LHCN-M2 (cell line): Measurements from ENCODE around the gene MTMR10. TPM values are rescaled to one million over a fixed set of nuclear protein-coding genes. Genes with fewer than 3 reads are reported as not detected.

ENCODE experiments used
- DNase-seq: peaks from one replicate; pipeline ENCODE4 v3.0.0-alpha.2; 2012; ENCODE audit warnings: low read depth
- total RNA-seq: library from RNA; depleted of rRNA; stranded (reverse); fragments of >200 nt; gene quantifications from 2 replicates; pipeline ENCODE4 v1.2.3, GENCODE V29; 2014; rRNA removed

The MTMR10 gene
- total RNA-seq, 1 experiment from 2014 or later: 8.8 TPM

DNA sequence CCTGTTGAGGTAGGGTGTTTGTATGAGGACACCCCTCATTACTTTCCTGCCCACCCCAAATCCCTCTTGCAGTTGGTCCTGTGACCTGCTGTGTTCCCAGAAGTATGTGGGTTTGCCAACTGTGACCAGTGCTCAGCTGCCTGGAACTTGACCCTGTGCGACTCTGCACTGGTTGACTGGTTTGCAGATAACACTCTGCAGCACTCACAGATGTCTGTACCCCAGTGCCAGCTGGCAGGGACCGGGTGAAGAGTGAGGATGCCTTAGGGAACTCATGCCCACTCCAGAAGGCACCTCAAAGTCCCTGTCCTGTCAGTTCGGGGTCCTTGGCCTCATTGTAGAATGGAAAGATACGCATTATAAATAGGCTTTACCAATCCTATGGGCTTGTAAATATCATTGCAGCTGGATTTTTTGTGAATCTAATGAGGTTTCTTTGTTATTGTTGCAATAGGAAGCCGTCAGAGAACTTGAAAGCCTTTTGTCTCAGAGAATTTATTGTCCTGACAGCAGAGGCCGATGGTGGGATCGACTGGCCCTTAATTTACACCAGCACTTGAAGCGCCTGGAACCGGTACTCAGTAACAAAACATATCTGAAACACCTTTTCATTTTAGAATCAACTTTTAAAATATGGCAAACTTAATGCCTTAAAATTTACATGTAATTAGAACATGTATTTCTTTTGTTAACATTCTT, 69.5 kb downstream of the MTMR10 start:
- DNase-seq: peak; percentile 78

GRCh38 chr15:30921106-30921505, 70.3 kb downstream of the MTMR10 start:
- DNase-seq: no peak

DNA sequence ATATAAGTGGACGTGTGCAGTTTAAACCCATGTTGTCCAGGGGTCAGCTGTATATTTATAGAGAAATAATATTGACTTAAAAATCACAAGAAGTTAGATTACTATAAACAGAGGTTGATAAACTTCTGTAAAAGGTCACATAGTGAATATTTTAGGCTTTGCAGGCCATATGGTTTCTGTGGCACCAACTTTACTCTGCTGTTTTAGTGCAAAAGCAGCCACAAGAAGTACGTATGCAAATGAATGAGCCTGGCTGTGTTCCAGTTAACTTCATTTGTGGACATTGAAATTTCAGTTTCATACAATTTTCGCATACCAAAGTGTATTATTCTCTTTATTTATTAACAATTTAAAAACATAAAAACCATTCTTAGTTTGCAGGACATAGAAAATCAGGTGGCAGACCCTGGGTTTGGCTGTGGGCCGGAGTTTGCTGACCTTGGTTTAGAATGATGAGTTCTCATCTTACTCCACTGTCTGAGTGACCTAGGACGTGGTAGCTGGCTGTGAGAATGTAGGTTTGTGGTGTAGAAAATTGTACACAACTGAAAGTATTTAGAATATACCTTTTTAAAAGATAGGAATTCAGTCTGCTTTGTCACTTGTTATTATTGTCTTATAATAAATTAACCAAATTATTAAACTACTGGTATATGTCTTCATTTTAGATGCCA, 71.4 kb downstream of the MTMR10 start:
- DNase-seq: no peak

DNA sequence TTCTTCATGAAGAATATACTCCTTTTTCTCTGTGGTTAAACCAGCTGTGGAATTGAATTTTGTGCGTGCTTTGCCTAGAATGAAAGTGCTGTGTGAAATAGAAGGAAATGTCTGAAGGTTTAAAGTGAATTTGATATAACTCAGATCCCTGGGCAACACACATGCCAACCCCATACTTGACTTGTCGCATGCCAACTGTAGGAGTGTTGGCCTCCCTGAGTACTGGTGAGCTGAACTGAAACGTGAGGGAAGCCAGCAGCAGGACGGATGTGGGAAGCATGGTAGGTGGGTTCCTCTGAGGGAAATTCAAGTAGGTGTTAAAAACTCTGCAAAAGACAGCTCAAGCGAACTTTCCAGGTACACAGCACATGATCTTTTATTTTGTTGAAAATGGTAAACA, 73.1 kb downstream of the MTMR10 start:
- no peak for DNase-seq

GRCh38 chr15:30917675-30918074, 73.8 kb downstream of the MTMR10 start:
- no peak for DNase-seq

DNA sequence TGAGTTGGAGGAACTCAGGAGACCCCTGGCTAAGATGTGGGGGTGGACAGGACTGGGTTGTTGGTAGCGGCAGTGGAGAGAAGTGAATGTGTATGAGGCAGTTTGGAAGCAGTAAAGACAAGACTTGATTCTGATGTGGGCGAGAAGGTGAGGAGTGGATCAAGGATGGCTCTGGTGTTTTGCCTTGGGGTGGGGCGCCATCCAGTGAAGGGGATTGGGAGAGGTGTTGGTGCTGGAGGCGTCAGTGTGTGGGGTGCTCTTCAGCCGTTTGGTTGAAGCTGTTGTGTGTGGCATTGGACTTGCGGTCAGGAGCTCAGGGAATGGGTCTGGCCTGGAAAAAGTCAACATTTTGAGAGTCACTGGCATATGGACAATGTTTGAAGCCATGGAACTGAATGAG, 74.4 kb downstream of the MTMR10 start:
- DNase-seq: no peak

- no peak for DNase-seq
These were observed 77.7 kb downstream of the MTMR10 start for GRCh38 chr15:30913761-30914160.

DNA sequence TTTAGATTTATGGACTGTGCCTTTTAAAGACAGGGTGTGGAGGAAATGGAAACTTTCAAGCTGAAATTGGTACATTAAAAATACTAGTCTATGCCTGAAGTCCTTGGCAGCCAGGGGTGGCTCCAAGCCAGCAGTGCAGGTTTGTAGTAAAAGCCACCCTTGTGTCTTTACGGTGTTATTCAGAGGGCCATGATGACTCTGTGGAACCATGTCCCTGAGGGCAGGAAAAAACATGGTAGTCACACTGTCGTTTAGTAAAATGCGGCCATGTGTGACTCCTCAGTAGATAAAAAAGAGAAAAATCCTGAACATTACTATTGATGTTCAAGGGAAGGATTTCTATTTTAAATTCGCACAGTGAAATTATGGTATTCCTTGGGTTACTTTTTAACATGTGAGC, 85.1 kb downstream of the MTMR10 start:
- no peak for DNase-seq

DNA sequence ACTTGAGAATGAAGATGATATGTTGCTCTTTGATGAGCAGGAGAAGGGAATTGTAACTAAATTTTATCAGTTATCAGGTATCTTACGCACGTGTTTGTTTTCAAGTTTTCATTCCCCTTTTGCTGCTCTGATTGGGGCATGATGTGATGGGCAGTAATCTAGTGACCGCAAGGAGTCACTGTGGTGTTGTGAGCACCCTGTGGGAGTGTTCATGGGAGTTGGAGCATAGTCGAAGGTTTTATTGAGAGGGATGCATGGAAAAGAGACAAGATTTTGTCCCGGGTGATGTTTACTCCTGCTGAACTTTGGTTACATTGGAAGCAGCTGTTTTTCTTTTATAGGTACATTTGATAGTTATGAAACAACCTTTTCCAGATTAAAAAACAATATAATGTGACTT, 85.6 kb downstream of the MTMR10 start:
- DNase-seq: peak; percentile 11

DNA sequence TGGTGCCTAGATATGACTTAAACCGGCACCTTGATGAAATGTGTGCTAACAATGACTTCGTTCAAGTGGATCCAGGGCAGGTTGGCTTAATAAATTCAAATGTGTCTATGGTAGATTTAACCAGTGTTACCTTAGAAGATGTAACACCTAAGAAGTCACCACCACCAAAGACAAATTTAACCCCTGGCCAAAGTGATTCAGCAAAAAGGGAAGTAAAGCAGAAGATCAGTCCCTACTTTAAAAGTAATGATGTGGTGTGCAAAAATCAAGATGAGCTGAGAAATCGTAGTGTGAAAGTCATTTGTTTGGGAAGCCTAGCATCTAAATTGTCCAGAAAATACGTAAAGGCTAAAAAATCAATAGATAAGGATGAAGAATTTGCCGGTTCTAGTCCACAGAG, 86.6 kb downstream of the MTMR10 start:
- DNase-seq: no peak

DNA sequence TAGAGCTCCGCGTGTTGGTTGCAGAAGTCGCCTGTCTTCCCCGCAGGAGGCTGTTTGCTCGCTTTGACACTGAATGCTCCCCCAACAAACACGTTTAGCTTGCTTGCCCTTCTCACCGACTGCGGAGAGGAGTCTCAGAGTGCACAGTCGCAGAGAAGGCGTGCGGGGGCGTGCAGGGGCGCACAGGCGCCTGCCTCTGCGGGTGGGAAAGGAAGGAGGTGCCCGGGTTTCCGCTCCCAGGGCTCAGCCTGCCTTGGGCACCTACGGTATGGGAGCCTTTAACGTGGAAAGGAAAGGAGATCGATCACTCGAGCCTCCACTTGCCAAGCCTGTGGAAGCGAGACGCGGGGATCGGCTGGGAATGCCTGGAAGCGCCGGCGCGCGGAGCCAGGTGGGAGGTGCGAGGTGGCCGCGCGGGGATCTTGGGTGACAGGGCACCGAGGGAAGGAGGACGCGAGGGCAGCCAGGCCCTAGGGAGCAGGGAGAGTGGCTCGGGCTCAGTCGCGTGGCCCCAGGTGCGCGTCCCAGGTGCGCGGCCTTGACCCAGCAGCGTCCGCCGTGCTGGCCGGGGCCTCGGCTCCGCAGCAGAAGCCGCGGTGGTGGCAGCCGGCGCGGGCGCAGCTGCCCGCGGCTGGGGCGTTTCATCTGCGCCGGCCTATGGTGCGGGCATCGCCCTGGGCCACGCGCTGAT, 87.8 kb downstream of the MTMR10 start, which contains the start of gene FAN1:
TSS of gene FAN1 (plus strand) at position 419 of the 691 bp plus-strand sequence. CDS start 749 bp downstream, outside the sequence.
- peak; percentile 80 for DNase-seq

DNA sequence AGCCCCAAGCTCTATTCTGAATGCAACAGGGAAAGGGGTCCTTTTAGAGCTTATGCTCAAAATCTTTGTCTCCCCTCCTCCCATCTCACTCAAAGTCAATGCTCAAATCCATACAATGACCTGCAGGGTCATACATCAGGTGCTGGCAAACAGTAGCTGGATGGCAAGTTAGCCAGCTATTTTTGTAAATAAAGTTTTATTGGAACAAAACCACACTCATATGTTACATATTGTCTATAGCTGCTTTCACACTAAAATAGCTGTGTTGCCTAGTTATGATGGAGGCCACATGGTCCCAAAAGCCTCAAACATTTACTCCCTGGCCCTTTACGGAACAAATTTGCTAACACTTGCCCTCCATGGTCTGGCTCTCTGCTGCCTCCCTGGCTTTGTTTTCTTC, 89.5 kb downstream of the MTMR10 start:
- DNase-seq: no peak

GRCh38 chr15:30896211-30896606, 95.2 kb downstream of the MTMR10 start:
- no peak for DNase-seq

DNA sequence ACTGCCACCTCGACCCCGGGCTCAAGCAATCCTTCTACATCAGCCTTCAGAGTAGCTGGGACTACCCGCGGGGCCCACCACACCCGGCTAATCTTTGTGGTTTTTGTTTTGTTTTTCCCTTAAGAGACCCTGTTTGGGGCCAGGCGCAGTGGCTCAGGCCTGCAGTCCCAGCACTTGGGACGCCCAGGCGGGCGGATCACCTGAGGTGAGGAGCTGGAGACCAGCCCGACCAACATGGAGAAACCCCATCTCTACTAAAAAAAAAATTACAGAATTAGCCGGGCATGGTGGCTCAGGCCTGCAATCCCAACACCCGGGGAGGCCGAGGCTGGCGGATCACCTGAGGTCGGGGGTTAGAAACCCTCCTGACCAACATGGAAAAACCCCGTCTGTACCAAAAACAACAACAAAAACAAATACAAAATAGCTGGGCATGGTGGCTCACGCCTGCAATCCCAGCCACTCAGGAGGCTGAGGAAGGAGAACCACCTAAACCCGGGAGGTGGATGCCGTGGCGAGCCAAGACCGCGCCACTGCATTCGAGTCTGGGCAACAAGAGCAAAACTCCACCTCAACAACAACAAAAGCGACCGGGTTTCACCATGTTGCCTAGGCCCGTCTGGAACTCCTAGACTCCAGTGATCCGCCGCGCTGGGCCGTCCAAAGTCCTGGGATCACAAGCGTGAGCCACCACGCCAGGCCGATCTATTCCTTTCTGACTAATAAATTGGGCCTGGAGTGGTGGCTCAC, 95.8 kb downstream of the MTMR10 start:
- no peak for DNase-seq

DNA sequence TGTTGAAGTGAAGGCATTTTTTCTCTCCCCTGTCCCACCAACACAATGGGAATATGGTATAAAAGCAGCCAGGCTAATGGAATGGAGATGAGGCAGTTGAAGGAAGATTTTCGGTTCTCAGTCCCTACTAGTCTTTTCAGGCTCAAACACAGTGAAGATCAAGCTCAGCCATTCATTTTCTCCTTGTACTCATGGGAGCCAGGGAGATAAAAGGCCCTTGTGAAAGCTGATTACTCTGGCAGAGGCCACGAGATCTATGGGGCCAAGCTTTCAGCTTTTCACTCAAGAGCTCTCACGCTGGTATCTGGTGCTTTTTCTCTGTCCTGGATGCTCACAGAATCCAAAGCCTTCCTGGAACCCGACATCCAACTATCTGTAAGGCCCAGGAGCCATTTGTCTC, 102.2 kb downstream of the MTMR10 start:
- DNase-seq: no peak

Other genes with a start within 250 kb of the MTMR10 start
- 17.7 and 23.2 TPM in 2 replicates for gene FAN1, start 87.7 kb downstream of the MTMR10 start, total RNA-seq
- not detected in 2 replicates for gene TRPM1, start 110.1 kb upstream of the MTMR10 start, total RNA-seq